Upper lobe of left lung (tissue), 6 donors: Measurements from ENCODE around the gene DYRK1A. TPM values are rescaled to one million over a fixed set of nuclear protein-coding genes. Genes with fewer than 3 reads are reported as not detected.

Experiments used
- ATAC-seq, 2 donors: fragments of 200-7000 bp; cut with Tn5 transposase; one replicate each; pipeline ENCODE4 v1.9.1; 2022; ENCODE audit warnings: mild to moderate bottlenecking in 2 of 2, moderate library complexity in 2 of 2; ENCODE audit not compliant: low FRiP score in 2 of 2
- DNase-seq, 2 donors: peaks; one replicate each; pipeline ENCODE4 v3.0.0-alpha.2; 2019 to 2020
- H3K27ac ChIP-seq, 4 donors: fragments of 200-600 bp; sonication (generic); one replicate each; pipeline ENCODE4 v1.5.1; 2016 to 2019
- H3K27me3 ChIP-seq, 4 donors: fragments of 200-600 bp; sonication (generic); one replicate each; pipeline ENCODE4 v1.5.1; 2017 to 2019
- H3K36me3 ChIP-seq, 4 donors: fragments of 200-600 bp; sonication (generic); one replicate each; pipeline ENCODE4 v1.5.1; 2016 to 2019
- H3K4me1 ChIP-seq, 4 donors: fragments of 200-600 bp; sonication (generic); one replicate each; pipeline ENCODE4 v1.5.1; 2018 to 2019
- H3K4me3 ChIP-seq, 4 donors: fragments of 200-600 bp; sonication (generic); one replicate each; pipeline ENCODE4 v1.5.1; 2017 to 2019; ENCODE audit warnings: mild to moderate bottlenecking in 2 of 4, moderate library complexity in 1 of 4
- H3K9me3 ChIP-seq, 4 donors: fragments of 200-600 bp; sonication (generic); one replicate each; pipeline ENCODE4 v1.5.1; 2018 to 2019
- CTCF ChIP-seq, 6 experiments: fragments of 450-650 bp in 4 of 6; fragments of 200-600 bp in 2 of 6; sonication (generic) in 2 of 6; IDR thresholded peaks; one replicate each; pipeline ENCODE4 v1.5.1; 2016 to 2019; ENCODE audit warnings: antibody characterized with exemption in 6 of 6
- EP300 ChIP-seq, 4 donors: sonication (generic); formaldehyde crosslinking; IDR thresholded peaks; one replicate each; pipeline ENCODE4 v1.5.1; 2017; ENCODE audit warnings: antibody characterized with exemption in 4 of 4, control low read depth in 2 of 4
- POLR2A ChIP-seq, 4 donors: fragments of 450-650 bp; IDR thresholded peaks; one replicate each; pipeline ENCODE4 v1.5.1; 2016 to 2017; ENCODE audit warnings: antibody characterized with exemption in 4 of 4, mild to moderate bottlenecking in 2 of 4
- POLR2AphosphoS5 ChIP-seq, 2 donors: sonication (generic); formaldehyde crosslinking; IDR thresholded peaks; one replicate each; pipeline ENCODE4 v1.5.1; 2017; ENCODE audit warnings: antibody characterized with exemption in 2 of 2
- WGBS, 2 donors: methylation state at CpG; one replicate each; pipeline ENCODE4 v1.1.5; 2017 to 2018; 5-methylcytosine and 5-hydroxymethylcytosine counted together
- total RNA-seq, 6 donors: library from RNA; depleted of rRNA in 4 of 6; stranded (reverse); fragments of >200 nt in 4 of 6; gene quantifications; one replicate each; pipeline versions ENCODE4 v1.1.0 to v1.2.1, GENCODE V29; 2016 to 2021
- donor health status: DM: no; HTN: no; CAD: no; lungs with moderate emphysema.
- donor health status: DM: no; HTN: yes; CAD: no; lungs with severe emphysema.

DYRK1A gene
- total RNA-seq, 6 donors from 2014 or later: 64.1 to 116 (median 83.2) TPM

GRCh38 chr21:37339552-37339939, 27.0 kb upstream of the DYRK1A start:
- ATAC-seq: no peak
- peak overlapping the region; percentile 50 to 59 (median 52) for H3K27ac ChIP-seq
- H3K9me3 ChIP-seq: no peaks in the 10 kb centered on the region
- 37 to 39% methylated on average over 1 of the region's 1 CpG for WGBS, 2 donors
- no peak for DNase-seq
- H3K36me3 ChIP-seq: no peaks in the 10 kb centered on the region
- H3K4me1 ChIP-seq: peaks cover 0 to 15% (median 5%) of the 10 kb centered on the region in 4 donors
- H3K4me3 ChIP-seq: no peak overlapping the region
- H3K27me3 ChIP-seq: no peaks in the 10 kb centered on the region
- no peak for TF ChIP-seq CTCF (IDR thresholded peaks at IDR 0.05)
- TF ChIP-seq EP300 (IDR thresholded peaks at IDR 0.05): no peak
- TF ChIP-seq POLR2A (IDR thresholded peaks at IDR 0.05): no peak
- TF ChIP-seq POLR2AphosphoS5 (IDR thresholded peaks at IDR 0.05): no peak

GRCh38 chr21:37341254-37341960, 25.2 kb upstream of the DYRK1A start:
- H3K4me1 ChIP-seq: peaks cover 0 to 15% (median 5%) of the 10 kb centered on the region in 4 donors
- WGBS, 2 donors: 84 to 86% methylated on average over 8 of the region's 8 CpGs
- DNase-seq (no peak), ATAC-seq (no peak)
- no peaks in the 10 kb centered on the region for H3K36me3 ChIP-seq
- no peak overlapping the region for H3K27ac ChIP-seq
- TF ChIP-seq CTCF (IDR thresholded peaks at IDR 0.05): no peak
- TF ChIP-seq POLR2A (IDR thresholded peaks at IDR 0.05): no peak
- no peak for TF ChIP-seq EP300 (IDR thresholded peaks at IDR 0.05)
- no peak for TF ChIP-seq POLR2AphosphoS5 (IDR thresholded peaks at IDR 0.05)
- H3K9me3 ChIP-seq: no peaks in the 10 kb centered on the region
- no peaks in the 10 kb centered on the region for H3K27me3 ChIP-seq
- no peak overlapping the region for H3K4me3 ChIP-seq

GRCh38 chr21:37342046-37342632, 24.4 kb upstream of the DYRK1A start:
- no peaks in the 10 kb centered on the region for H3K36me3 ChIP-seq
- 91 to 93% methylated on average over 9 of the region's 9 CpGs for WGBS, 2 donors
- peaks cover 0 to 15% (median 5%) of the 10 kb centered on the region in 4 donors for H3K4me1 ChIP-seq
- H3K4me3 ChIP-seq: no peak overlapping the region
- TF ChIP-seq POLR2AphosphoS5 (IDR thresholded peaks at IDR 0.05) (no peak), EP300 (IDR thresholded peaks at IDR 0.05) (no peak), CTCF (IDR thresholded peaks at IDR 0.05) (no peak), POLR2A (IDR thresholded peaks at IDR 0.05) (no peak)
- DNase-seq (no peak), ATAC-seq (no peak)
- no peaks in the 10 kb centered on the region for H3K9me3 ChIP-seq
- H3K27ac ChIP-seq: no peak overlapping the region
- no peaks in the 10 kb centered on the region for H3K27me3 ChIP-seq

- H3K4me1 ChIP-seq: no peaks in the 10 kb centered on the region
- H3K27ac ChIP-seq: no peak overlapping the region
- no peaks in the 10 kb centered on the region for H3K36me3 ChIP-seq
- peaks cover 10 to 18% (median 15%) of the 10 kb centered on the region in 4 donors for H3K9me3 ChIP-seq
- DNase-seq (no peak), ATAC-seq (no peak)
- TF ChIP-seq EP300 (IDR thresholded peaks at IDR 0.05) (no peak), POLR2A (IDR thresholded peaks at IDR 0.05) (no peak), CTCF (IDR thresholded peaks at IDR 0.05) (no peak), POLR2AphosphoS5 (IDR thresholded peaks at IDR 0.05) (no peak)
- H3K27me3 ChIP-seq: no peaks in the 10 kb centered on the region
- 88 to 92% methylated on average over 2 of the region's 2 CpGs for WGBS, 2 donors
- H3K4me3 ChIP-seq: no peak overlapping the region
These were observed 19.6 kb upstream of the DYRK1A start for GRCh38 chr21:37346841-37347430.
